GM18870 (cell line): Measurements from ENCODE around the gene RUNX1.

Source experiments
- ATAC-seq: cut with Tn5 transposase; IDR thresholded peaks from one replicate; pipeline ENCODE4 v1.9.1; 2021; ENCODE audit warnings: moderate library complexity; ENCODE audit not compliant: unreplicated experiment

The RUNX1 gene

DNA sequence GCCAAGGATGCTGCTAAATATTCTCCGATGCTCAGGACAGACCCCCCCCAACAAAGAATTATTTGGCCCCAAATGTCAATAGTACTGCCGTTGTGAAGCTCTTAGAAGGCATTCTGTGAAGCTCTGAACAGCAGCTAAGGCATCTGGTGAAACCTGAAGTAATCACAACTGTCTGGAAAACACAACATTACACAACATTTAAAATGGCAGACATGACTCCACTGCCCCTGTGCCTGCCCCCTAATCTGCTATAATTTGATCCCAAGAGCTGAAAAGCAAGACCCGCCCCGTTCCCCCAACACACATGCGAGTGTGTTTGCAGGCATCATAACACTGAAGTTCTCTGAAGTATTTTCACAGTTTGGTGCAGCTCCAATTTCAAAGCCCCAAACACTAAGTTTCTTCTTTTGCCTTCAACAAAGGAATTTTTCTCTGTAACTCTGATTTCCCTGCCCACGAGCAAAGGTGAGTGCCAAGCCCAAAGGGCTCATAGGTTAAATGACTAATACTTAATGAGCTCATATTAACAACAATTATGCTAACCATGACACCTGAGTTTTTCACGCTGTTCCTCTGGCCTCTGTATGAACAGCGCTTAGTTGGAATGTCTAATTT is 251.1 kb downstream of the RUNX1 start:
- ATAC-seq = no peak

- no peak for ATAC-seq
Observed at GRCh38 chr21:34797201-34797525, 251.9 kb downstream of the RUNX1 start.

DNA sequence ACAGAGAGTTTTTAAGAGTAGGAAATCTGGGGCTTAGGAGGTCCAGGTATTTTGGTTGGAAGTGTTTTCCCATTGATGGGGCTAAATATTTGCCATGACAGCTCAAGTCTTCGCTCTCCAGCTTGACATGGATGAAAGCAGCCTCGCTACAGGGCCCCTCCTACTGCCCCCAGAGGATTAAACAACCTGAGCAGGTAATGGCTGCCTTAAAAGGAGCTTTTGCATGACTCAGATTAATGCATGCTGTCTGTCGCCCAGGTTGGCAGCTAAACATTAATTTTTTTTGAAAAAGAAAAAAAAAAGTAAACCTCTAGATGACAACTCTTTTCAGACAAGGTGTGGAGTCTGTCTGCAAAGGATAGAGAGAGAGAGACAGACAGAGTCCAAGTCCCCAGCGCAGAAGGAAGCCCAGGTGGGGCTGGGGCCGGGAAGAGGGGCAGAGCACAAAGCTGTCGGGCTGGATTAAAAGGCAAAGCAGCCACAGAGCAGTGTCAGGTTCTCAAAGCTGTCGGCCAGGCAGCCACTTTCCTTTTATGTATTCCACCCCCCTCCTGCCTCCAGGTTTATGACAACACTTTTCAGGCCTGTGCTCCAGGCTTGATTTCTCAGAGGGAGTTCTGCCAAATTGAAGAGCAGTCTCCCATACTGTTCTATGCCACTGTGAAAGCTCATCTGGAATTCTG is 252.4 kb downstream of the RUNX1 start:
- no peak for ATAC-seq

- no peak for ATAC-seq
Observed at GRCh38 chr21:34795548-34796180, 253.4 kb downstream of the RUNX1 start.

DNA sequence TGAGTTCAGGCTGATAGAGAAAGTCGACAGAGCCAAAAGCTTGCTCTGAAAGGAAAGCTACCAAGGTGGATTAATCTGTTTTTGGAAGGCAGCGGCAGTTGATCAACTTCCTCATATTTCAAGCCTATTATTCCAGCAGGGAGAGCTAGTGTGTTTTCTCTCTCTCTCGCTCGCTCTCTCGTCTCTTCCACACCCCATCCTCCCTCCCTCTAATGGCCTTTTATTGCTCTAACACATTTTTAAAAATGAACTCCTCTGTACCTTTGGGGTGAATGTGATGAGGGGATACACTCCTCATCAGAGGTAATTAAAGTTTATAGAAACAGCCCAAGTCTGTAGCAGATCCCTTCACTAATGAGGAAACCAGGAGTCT is 253.9 kb downstream of the RUNX1 start:
- ATAC-seq = no peak

GRCh38 chr21:34794686-34795085 is 254.4 kb downstream of the RUNX1 start:
- ATAC-seq = no peak

DNA sequence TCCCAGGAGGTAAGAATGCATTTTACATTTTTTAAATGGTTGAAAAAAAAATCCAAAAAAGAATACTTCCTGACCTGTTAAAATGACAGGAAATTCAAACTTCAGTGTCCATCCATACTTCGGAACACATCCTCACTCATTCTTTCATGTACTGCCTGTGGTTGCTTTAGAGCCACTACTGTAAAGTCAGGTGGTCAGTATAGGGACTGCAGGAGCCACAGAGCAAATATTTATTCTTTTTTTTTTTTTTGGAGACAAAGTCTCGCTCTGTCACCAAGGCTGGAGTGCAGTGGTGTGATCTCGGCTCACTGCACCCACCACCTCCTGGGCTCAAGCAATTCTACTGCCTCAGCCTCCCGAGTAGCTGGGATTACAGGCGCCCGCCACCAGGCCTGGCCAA is 255.6 kb downstream of the RUNX1 start:
- no peak for ATAC-seq

DNA sequence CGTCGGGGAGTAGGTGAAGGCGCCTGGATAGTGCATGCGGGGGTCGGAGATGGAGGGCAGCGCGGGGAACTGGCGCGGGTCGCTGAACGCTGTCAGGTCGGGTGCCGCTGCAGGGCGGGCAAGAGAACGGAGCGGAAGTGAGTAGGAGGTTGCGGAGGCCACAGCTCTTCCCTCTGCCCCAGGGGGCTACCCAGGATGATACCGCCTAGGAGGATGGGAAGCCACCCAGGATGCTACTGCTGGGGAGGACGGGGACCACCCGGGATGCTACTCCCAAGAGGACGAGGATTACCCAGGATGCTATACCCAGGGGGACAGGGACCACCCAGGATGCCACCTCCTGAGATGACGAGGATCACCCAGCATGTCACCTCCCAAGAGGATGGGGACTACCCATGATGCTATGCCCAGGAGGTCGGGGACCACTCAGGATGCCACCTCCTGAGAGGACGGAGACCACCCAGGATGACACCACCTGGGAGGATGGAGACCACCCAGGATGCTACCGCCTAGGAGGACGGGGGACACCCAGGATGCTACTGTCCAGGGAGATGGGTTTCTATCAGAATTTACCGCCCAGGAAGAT is 256.5 kb downstream of the RUNX1 start:
- ATAC-seq = no peak

DNA sequence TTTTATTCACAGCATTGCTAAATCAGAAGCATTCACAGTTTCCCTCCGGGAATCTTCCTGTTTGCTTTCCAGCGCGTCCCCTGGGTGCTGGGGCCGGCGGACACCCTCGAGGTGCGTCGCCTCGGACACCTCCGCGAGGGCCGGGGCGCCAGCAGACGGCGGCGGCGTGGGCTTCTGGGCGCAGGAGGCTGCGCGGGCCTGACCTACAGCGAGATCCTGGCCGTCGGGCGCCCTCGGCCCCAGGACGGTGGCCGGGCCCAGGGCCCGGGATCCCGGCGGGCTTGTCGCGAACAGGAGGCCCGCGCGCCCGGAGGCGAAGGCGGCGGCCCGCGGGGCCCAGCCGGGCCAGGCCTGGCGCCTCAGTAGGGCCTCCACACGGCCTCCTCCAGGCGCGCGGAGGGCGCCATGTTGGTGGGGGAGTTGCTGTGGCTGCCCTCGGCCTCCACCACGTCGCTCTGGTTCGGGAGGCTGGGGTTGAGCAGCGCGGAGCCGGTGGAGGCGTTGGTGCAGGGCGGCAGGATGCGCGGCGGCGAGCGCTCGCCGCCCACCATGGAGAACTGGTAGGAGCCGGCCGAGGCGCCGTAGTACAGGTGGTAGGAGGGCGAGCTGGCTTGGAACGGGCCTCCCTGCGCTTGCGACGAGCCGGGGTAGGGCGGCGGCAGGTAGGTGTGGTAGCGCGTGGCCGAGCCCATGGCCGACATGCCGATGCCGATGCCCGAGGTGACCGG is 257.2 kb downstream of the RUNX1 start:
- ATAC-seq = no peak

GRCh38 chr21:34790834-34791233 is 258.3 kb downstream of the RUNX1 start:
- ATAC-seq = no peak

GRCh38 chr21:34790341-34790740 is 258.8 kb downstream of the RUNX1 start:
- no peak for ATAC-seq

GRCh38 chr21:34788879-34789278 is 260.2 kb downstream of the RUNX1 start:
- ATAC-seq = no peak

DNA sequence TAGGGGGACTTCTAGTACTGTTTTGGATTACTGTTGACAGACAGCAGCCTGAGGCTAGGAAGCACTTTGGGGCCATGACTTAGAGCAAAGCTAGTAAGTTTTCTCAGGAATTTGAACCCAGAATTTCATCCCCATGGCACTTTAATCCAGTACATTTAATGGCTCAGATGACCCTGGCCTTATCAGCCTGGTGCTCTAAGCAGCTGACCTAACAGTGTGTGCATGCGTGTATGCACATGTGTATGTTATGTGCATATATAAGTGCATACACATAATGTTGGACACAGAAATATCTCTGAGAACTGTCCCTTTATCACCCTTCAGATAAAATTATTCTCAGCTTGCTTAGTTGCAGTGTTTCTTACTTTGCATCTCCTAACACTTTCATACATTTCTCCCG is 265.3 kb downstream of the RUNX1 start:
- ATAC-seq = no peak

DNA sequence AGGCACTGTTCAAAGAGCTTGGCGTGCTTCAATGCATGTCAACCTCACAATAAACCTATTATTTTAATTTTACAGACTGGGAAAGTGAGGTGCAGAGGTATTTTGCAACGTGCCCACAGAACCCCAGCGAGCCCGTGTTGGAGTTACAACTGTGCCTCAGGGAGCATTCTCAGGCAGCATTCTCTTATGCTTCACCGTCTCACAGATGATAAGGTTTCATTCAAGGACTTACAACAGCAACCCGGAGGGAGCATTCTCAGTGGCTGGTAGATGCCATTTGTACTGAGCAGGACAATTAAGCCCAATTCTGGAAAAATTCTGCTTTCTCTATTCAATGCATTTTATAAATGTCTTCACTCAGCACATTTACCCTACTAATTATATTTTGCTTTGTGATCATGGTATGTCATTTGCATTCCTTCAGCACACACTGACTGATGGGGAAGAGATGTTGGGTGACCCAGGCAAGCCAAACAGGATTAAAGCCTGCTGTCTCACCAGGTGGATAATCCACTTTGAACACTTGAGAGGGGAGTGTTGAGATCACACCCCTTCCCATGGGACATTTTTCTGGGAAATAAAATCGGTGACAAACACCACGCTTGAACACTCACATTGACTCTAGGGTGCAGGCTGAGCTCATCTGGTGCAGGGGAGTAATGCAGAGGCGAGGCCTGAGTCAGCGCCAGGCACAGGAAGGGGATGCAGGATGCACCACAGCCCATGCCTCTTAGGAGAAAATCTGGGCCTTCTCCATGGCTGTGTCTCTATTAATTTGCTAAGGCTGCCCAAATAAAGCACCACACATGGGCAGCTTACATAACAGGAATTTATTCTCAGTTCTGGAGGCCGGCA is 266.4 kb downstream of the RUNX1 start:
- no peak for ATAC-seq

GRCh38 chr21:34781526-34781925 is 267.6 kb downstream of the RUNX1 start:
- no peak for ATAC-seq

DNA sequence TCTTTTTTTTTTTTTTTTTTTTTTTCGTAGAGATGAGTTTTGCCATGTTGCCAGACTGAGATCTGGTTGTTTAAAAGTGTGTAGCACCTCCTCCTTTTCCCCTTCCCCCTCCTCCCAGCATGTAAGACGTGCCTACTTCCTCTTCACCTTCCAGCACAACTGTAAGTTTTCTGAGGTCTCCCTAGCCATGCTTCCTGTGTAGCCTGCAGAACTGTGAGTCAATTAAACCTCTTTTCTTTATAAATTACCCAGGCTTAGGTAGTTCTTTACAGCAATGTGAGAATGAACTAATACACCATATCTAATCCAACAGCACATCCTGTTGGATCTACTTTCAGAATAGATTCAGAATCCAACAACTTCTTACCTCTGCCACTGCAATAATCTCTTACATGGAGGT is 269.2 kb downstream of the RUNX1 start:
- no peak for ATAC-seq

GRCh38 chr21:34775793-34776192 is 273.3 kb downstream of the RUNX1 start:
- no peak for ATAC-seq

DNA sequence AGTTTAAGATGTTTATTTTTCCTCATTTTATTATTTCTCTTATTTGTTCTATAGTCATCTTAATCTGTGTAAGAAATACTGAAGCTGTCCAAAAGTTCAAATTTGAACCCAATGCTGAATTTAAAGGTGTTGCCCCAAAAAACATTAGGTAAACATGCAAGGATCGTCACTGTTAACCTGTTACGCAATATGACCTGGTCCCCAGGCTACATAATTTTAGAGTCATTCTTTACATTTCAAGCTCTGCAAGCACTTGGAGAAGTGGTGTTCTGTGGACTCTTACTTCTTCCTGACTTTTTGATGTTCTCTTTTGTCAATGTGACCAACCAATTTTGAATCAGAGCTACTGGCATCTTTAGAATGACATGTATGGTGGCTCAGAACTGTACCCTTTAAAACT is 274.4 kb downstream of the RUNX1 start:
- no peak for ATAC-seq

DNA sequence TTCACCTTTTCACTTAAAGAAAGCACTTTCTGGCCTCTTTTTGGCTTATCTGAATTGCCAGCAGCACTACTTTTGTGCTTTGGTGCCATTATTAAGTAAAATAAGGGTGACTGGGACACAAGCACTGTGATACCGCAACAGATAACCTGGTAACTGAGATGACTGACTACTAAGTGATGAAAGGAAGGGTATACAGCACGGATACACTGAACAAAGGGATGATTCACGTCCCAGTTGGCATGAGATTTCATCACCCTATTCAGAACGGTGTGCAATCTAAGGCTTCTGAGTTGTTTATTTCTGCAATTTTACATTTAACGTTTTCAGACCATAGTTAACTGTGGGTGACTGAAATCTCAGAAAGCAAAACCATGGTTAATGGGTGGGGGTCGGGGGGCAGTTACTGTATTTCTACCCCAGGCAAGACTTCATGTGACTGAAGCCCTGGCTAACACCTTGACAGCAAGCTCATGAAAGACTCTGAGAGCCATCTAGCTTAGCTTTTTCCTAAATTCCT is 277.5 kb downstream of the RUNX1 start:
- ATAC-seq = no peak

DNA sequence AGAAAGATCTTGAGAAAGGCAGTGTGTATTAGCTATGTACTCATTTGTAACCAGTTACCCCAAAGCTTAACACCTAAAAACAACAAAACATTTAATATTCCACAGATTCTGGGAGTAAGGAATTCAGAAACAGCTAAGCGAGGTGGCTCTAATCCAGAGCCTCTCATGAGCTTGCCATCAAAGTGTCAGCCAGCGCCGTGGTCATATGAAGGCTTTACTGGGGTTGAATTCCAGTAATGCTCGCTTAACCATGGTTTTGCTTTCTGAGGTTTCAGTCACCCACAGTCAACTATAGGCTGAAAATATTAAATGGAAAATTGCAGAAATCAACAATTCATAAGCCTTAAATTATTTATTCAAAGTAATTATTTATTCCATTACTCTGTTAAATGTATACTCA is 278.5 kb downstream of the RUNX1 start:
- no peak for ATAC-seq

DNA sequence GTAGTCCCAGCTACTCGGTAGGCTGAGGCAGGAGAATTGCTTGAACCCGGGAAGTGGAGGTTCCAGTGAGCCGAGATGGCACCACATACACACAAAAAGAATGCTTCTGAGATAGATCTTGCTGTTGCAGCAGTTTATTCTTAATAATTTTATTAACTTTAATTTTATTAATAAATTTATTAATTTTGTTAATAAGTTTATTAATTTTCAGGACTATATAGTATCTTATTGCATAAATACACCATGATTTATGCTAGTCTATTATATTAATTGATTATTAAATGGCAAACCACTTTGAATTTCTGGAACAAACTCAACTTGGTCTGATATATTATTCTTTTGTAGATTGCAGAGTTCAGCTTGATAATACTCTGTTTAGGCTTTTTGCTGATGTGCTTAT is 280.8 kb downstream of the RUNX1 start:
- no peak for ATAC-seq
